Left lung (tissue), 10 donors: Measurements from ENCODE around the gene IL18R1. TPM values are rescaled to one million over a fixed set of nuclear protein-coding genes. Genes with fewer than 3 reads are reported as not detected.

Experiments used
- ATAC-seq: fragments of 200-7000 bp; cut with Tn5 transposase; one replicate; pipeline ENCODE4 v1.9.1; 2020; ENCODE audit warnings: moderate library complexity
- DNase-seq, 4 donors: peaks; one replicate each; pipeline ENCODE4 v3.0.0-alpha.2; 2013 to 2020
- H3K27ac ChIP-seq, 2 donors: fragments of 200-600 bp; sonication (generic) in 1 of 2; one replicate each; pipeline versions ENCODE4 v1.5.0 to v1.8.0; 2020 to 2021
- H3K27me3 ChIP-seq, 2 donors: fragments of 200-600 bp; sonication (generic) in 1 of 2; one replicate each; pipeline versions ENCODE4 v1.5.0 to v1.8.0; 2020 to 2021
- H3K36me3 ChIP-seq, 2 donors: fragments of 200-600 bp; sonication (generic) in 1 of 2; one replicate each; pipeline versions ENCODE4 v1.5.0 to v1.8.0; 2020 to 2021
- H3K4me1 ChIP-seq, 2 donors: fragments of 200-600 bp; one replicate each; pipeline ENCODE4 v1.8.0; 2021
- H3K4me3 ChIP-seq, 2 donors: fragments of 200-600 bp; sonication (generic) in 1 of 2; one replicate each; pipeline versions ENCODE4 v1.5.0 to v1.8.0; 2020 to 2021; ENCODE audit warnings: mild to moderate bottlenecking in 1 of 2
- H3K9me3 ChIP-seq, 2 donors: fragments of 200-600 bp; sonication (generic) in 1 of 2; one replicate each; pipeline versions ENCODE4 v1.5.0 to v1.8.0; 2020 to 2021
- CTCF ChIP-seq, 2 donors: fragments of 200-600 bp; sonication (generic) in 1 of 2; IDR thresholded peaks; one replicate each; pipeline versions ENCODE4 v1.5.0 to v1.8.0; 2021; ENCODE audit warnings: antibody characterized with exemption in 2 of 2
- intact Hi-C, 2 donors: fragments of 100-400 bp; cut with DNase I; formaldehyde crosslinking; loops; one replicate each; pipeline versions ENCODE4 v1.11.2 to v1.14.2; 2022
- polyA plus RNA-seq, 6 donors: library from polyadenylated mRNA; unstranded; fragments of 120-200 nt; gene quantifications; one replicate each; pipeline ENCODE4 v1.2.1, GENCODE V29; 2013; ENCODE audit not compliant: insufficient read length in 6 of 6
- total RNA-seq, 2 donors: library from RNA; stranded (reverse); fragmentation: NEBNext Ultra II Directional; extraction: Animal tissue kit (Norgen Biotek cat#: 25700); gene quantifications; one replicate each; pipeline ENCODE4 v1.2.1, GENCODE V29; 2021
- donor health status: DM: no; HTN: yes; CAD: no.
- donor health status: DM: no; HTN: no; CAD: no.

Gene IL18R1
- total and polyA plus RNA-seq, 8 donors = 2.2 to 35.6 (median 4.0) TPM

GRCh38 chr2:102342888-102343287, 12.7 kb upstream of the IL18R1 start:
- intact Hi-C loops = loop anchor here in 1 of 2 donors (10.0 kb wide), 1 partner anchor 88 kb away; no protein-coding TSS in a partner anchor
- H3K36me3 ChIP-seq = no peaks in the 10 kb centered on the region
- peak in 1 of 4 donors; percentile 45 for DNase-seq
- no peak for ATAC-seq
- H3K27me3 ChIP-seq = no peaks in the 10 kb centered on the region
- no peak overlapping the region for H3K4me3 ChIP-seq
- H3K4me1 ChIP-seq = no peaks in the 10 kb centered on the region
- no peak overlapping the region for H3K27ac ChIP-seq
- no peaks in the 10 kb centered on the region for H3K9me3 ChIP-seq
- no peak for TF ChIP-seq CTCF (IDR thresholded peaks at IDR 0.05)

GRCh38 chr2:102344397-102344796, 11.2 kb upstream of the IL18R1 start:
- H3K27me3 ChIP-seq = no peaks in the 10 kb centered on the region
- H3K4me3 ChIP-seq = no peak overlapping the region
- H3K27ac ChIP-seq = no peak overlapping the region
- TF ChIP-seq CTCF (IDR thresholded peaks at IDR 0.05) = no peak
- DNase-seq (no peak), ATAC-seq (no peak)
- no peaks in the 10 kb centered on the region for H3K9me3 ChIP-seq
- intact Hi-C loops = loop anchor here in 1 of 2 donors (10.0 kb wide), 1 partner anchor 90 kb away; no protein-coding TSS in a partner anchor
- no peaks in the 10 kb centered on the region for H3K36me3 ChIP-seq
- no peaks in the 10 kb centered on the region for H3K4me1 ChIP-seq

GRCh38 chr2:102345329-102345920, 10.2 kb upstream of the IL18R1 start:
- H3K4me1 ChIP-seq = no peaks in the 10 kb centered on the region
- no peak overlapping the region for H3K4me3 ChIP-seq
- intact Hi-C loops = loop anchor here in 1 of 2 donors (10.0 kb wide), 1 partner anchor 91 kb away; no protein-coding TSS in a partner anchor
- no peaks in the 10 kb centered on the region for H3K36me3 ChIP-seq
- ATAC-seq (no peak), DNase-seq (no peak)
- no peak for TF ChIP-seq CTCF (IDR thresholded peaks at IDR 0.05)
- no peaks in the 10 kb centered on the region for H3K27me3 ChIP-seq
- H3K27ac ChIP-seq = no peak overlapping the region
- no peaks in the 10 kb centered on the region for H3K9me3 ChIP-seq

GRCh38 chr2:102346381-102347130, 9.0 kb upstream of the IL18R1 start:
- Histone ChIP-seq H3K36me3 (no peaks in the 10 kb centered on the region), H3K4me3 (no peak overlapping the region), H3K27me3 (no peaks in the 10 kb centered on the region), H3K4me1 (no peaks in the 10 kb centered on the region), H3K27ac (no peak overlapping the region), H3K9me3 (no peaks in the 10 kb centered on the region)
- ATAC-seq (no peak), DNase-seq (no peak)
- intact Hi-C loops = loop anchor here in 1 of 2 donors (10.0 kb wide), 1 partner anchor 92 kb away; no protein-coding TSS in a partner anchor
- TF ChIP-seq CTCF (IDR thresholded peaks at IDR 0.05) = no peak

GRCh38 chr2:102350137-102350793, 5.3 kb upstream of the IL18R1 start:
- no peak for ATAC-seq
- no peak for TF ChIP-seq CTCF (IDR thresholded peaks at IDR 0.05)
- Histone ChIP-seq H3K27ac (no peak overlapping the region), H3K4me1 (peaks cover 0 to 5% of the 10 kb centered on the region in 2 donors), H3K27me3 (no peaks in the 10 kb centered on the region), H3K36me3 (no peaks in the 10 kb centered on the region), H3K4me3 (no peak overlapping the region), H3K9me3 (no peaks in the 10 kb centered on the region)
- intact Hi-C loops = no loop called here
- no peak for DNase-seq
